Measurements from ENCODE around the gene NKX6-2.
A peak's percentile ranks its signal among the peaks of the same experiment; 100 is the strongest.
"Not testable (repeated sequence)": the region's sequence is repeated elsewhere in the genome, so short reads cannot be mapped to it uniquely, and the experiment has no call there.

NKX6-2 gene

GRCh38 chr10:132793871-132794849 is 8.2 kb upstream of the NKX6-2 start:
- peak; percentile 3 to 59 for DNase-seq

GRCh38 chr10:132793213-132793612 is 7.3 kb upstream of the NKX6-2 start:
- DNase-seq = no peak

GRCh38 chr10:132792796-132793195 is 6.8 kb upstream of the NKX6-2 start:
- no peak for DNase-seq

GRCh38 chr10:132792099-132792498 is 6.2 kb upstream of the NKX6-2 start:
- not testable (repeated sequence) for DNase-seq

- no peak for DNase-seq
These were observed 5.2 kb upstream of the NKX6-2 start for GRCh38 chr10:132790934-132791829.

GRCh38 chr10:132790470-132790869 is 4.5 kb upstream of the NKX6-2 start:
- DNase-seq = no peak

GRCh38 chr10:132789659-132790148 is 3.8 kb upstream of the NKX6-2 start:
- no peak for DNase-seq

- DNase-seq = no peak
These were observed 2.9 kb upstream of the NKX6-2 start for GRCh38 chr10:132788831-132789219.

GRCh38 chr10:132788180-132788830 is 2.4 kb upstream of the NKX6-2 start:
- DNase-seq = no peak

- DNase-seq = peak in 1 of 2 experiments; percentile 31
These were observed 1.7 kb upstream of the NKX6-2 start for GRCh38 chr10:132787495-132788179.

GRCh38 chr10:132786884-132787494 is 1.0 kb upstream of the NKX6-2 start:
- DNase-seq = no peak

- no peak for DNase-seq
These were observed 533 bp upstream of the NKX6-2 start for GRCh38 chr10:132786476-132786883.

- DNase-seq = no peak
These were observed 853 bp downstream of the NKX6-2 start for GRCh38 chr10:132784866-132785722.

GRCh38 chr10:132783940-132784865 is 1.7 kb downstream of the NKX6-2 start:
- no peak for DNase-seq

- no peak for DNase-seq
These were observed 2.6 kb downstream of the NKX6-2 start for GRCh38 chr10:132783165-132783939.

GRCh38 chr10:132781556-132781955 is 4.4 kb downstream of the NKX6-2 start:
- no peak for DNase-seq

GRCh38 chr10:132780356-132780755 is 5.6 kb downstream of the NKX6-2 start:
- no peak for DNase-seq

- no peak for DNase-seq
These were observed 6.2 kb downstream of the NKX6-2 start for GRCh38 chr10:132779549-132780294.
